GM23338 (cell line): ENCODE data around the gene CST9. TPM values are rescaled to one million over a fixed set of nuclear protein-coding genes. Genes with fewer than 3 reads are reported as not detected.

Experiments
- ATAC-seq: fragments of 200-7000 bp; cut with Tn5 transposase; 3 replicates; pipeline ENCODE4 v1.9.1; 2020
- DNase-seq: peaks from one replicate; pipeline ENCODE4 v3.0.0-alpha.2; 2015; ENCODE audit warnings: low spot score
- H2AFZ ChIP-seq: fragments of 200-600 bp; sonication (generic); 2 replicates; pipeline ENCODE4 v1.8.0; 2016; ENCODE audit warnings: antibody characterized with exemption, mild to moderate bottlenecking, moderate library complexity
- H3F3A ChIP-seq: fragments of 200-600 bp; sonication (generic); replicated peaks from 2 replicates; pipeline ENCODE4 v1.8.0; 2017; ENCODE audit warnings: antibody characterized with exemption, mixed run types, low read depth
- H3K27ac ChIP-seq: fragments of 200-600 bp; sonication (generic); 2 replicates; pipeline ENCODE4 v1.6.1; 2016; ENCODE audit warnings: low read depth
- H3K27me3 ChIP-seq: fragments of 200-600 bp; sonication (generic); 2 replicates; pipeline ENCODE4 v1.8.0; 2016; ENCODE audit warnings: mild to moderate bottlenecking, mixed run types, moderate library complexity; ENCODE audit not compliant: insufficient read depth
- H3K36me3 ChIP-seq: fragments of 200-600 bp; sonication (generic); 2 replicates; pipeline ENCODE4 v1.8.0; 2016; ENCODE audit warnings: mild to moderate bottlenecking; ENCODE audit not compliant: insufficient read depth
- H3K4me1 ChIP-seq: fragments of 200-600 bp; sonication (generic); 2 replicates; pipeline ENCODE4 v1.8.0; 2016; ENCODE audit warnings: mild to moderate bottlenecking, moderate library complexity; ENCODE audit not compliant: insufficient read depth
- H3K4me2 ChIP-seq: fragments of 200-600 bp; sonication (generic); 2 replicates; pipeline ENCODE4 v1.7.1; 2017; ENCODE audit warnings: mixed run types
- H3K4me3 ChIP-seq: fragments of 200-600 bp; sonication (generic); 2 replicates; pipeline ENCODE4 v1.6.1; 2016; ENCODE audit warnings: mixed run types
- H3K79me2 ChIP-seq: fragments of 200-600 bp; sonication (generic); replicated peaks from 2 replicates; pipeline ENCODE4 v1.8.0; 2017; ENCODE audit warnings: mild to moderate bottlenecking; ENCODE audit not compliant: insufficient read depth
- H3K9me2 ChIP-seq: fragments of 200-600 bp; sonication (generic); 2 replicates; pipeline ENCODE4 v1.8.0; 2017; ENCODE audit not compliant: insufficient read depth
- H4K20me1 ChIP-seq: fragments of 200-600 bp; sonication (generic); replicated peaks from 2 replicates; pipeline ENCODE4 v1.8.0; 2017; ENCODE audit warnings: mild to moderate bottlenecking; ENCODE audit not compliant: insufficient read depth
- H3K27ac Mint-ChIP-seq: 2 replicates; pipeline ENCODE4 v1.8.0; 2020; ENCODE audit warnings: inconsistent platforms, mild to moderate bottlenecking, moderate library complexity, mixed read lengths
- H3K27me3 Mint-ChIP-seq: 3 replicates; pipeline ENCODE4 v1.8.0; 2022; ENCODE audit warnings: low read depth, mild to moderate bottlenecking, moderate library complexity, mixed read lengths, inconsistent platforms; ENCODE audit not compliant: insufficient read depth, poor library complexity
- H3K36me3 Mint-ChIP-seq: 3 replicates; pipeline ENCODE4 v1.8.0; 2021; ENCODE audit warnings: low read depth, mild to moderate bottlenecking, inconsistent platforms, moderate library complexity, mixed read lengths
- H3K4me1 Mint-ChIP-seq: 3 replicates; pipeline ENCODE4 v1.8.0; 2020; ENCODE audit warnings: mild to moderate bottlenecking, inconsistent platforms, mixed read lengths
- H3K4me3 Mint-ChIP-seq: 3 replicates; pipeline ENCODE4 v1.8.0; 2021; ENCODE audit warnings: moderate library complexity, mild to moderate bottlenecking, inconsistent platforms, mixed read lengths
- H3K9me3 Mint-ChIP-seq: 3 replicates; pipeline ENCODE4 v1.8.0; 2020; ENCODE audit warnings: moderate library complexity, mild to moderate bottlenecking, inconsistent platforms, mixed read lengths
- CREB1 ChIP-seq: fragments of 250-450 bp; sonication (Bioruptor Pico); IDR thresholded peaks from 2 replicates; pipeline ENCODE4 v1.5.0; 2020; ENCODE audit warnings: low read depth, mild to moderate bottlenecking, moderate library complexity
- ETS1 ChIP-seq: IDR thresholded peaks from 2 replicates; pipeline ENCODE4 v1.6.1; 2016; ENCODE audit warnings: antibody characterized with exemption
- EZH2 ChIP-seq: fragments of 200-600 bp; sonication (generic); IDR thresholded peaks from one replicate; pipeline ENCODE4 v1.8.0; 2017; ENCODE audit warnings: antibody characterized with exemption, mild to moderate bottlenecking, low read depth; ENCODE audit not compliant: unreplicated experiment
- EZH2phosphoT487 ChIP-seq: fragments of 200-600 bp; sonication (generic); IDR thresholded peaks from one replicate; pipeline ENCODE4 v1.8.1; 2018; ENCODE audit warnings: antibody characterized with exemption; ENCODE audit not compliant: unreplicated experiment
- JUNB ChIP-seq: IDR thresholded peaks from one replicate; pipeline ENCODE4 v1.6.1; 2016; ENCODE audit warnings: antibody characterized with exemption; ENCODE audit not compliant: unreplicated experiment
- NANOG ChIP-seq: IDR thresholded peaks from 2 replicates; pipeline ENCODE4 v1.6.1; 2016; ENCODE audit warnings: antibody characterized with exemption, borderline replicate concordance
- POLR2AphosphoS5 ChIP-seq: IDR thresholded peaks from 2 replicates; pipeline ENCODE4 v1.6.1; 2016; ENCODE audit warnings: antibody characterized with exemption, low read depth
- REST ChIP-seq: IDR thresholded peaks from one replicate; pipeline ENCODE4 v1.6.1; 2018; ENCODE audit warnings: antibody characterized with exemption; ENCODE audit not compliant: unreplicated experiment
- STAT1 ChIP-seq: IDR thresholded peaks from one replicate; pipeline ENCODE4 v1.6.1; 2016; ENCODE audit warnings: antibody characterized with exemption; ENCODE audit not compliant: unreplicated experiment
- ZNF114 ChIP-seq: fragments of 250-450 bp; sonication (Bioruptor Pico); IDR thresholded peaks from 2 replicates; pipeline ENCODE4 v1.5.0; 2020; ENCODE audit warnings: mild to moderate bottlenecking, moderate library complexity
- ZNF331 ChIP-seq: fragments of 250-450 bp; sonication (Bioruptor Pico); IDR thresholded peaks from 2 replicates; pipeline ENCODE4 v1.5.0; 2020; ENCODE audit warnings: low read depth, mild to moderate bottlenecking, moderate library complexity
- polyA plus RNA-seq: library from polyadenylated mRNA; unstranded; fragments of >200 nt; fragmentation: Nextera tagmentation; extraction: Ambion mirVana; gene quantifications from 2 replicates; pipeline ENCODE4 v1.2.1, GENCODE V29; 2016
- total RNA-seq: library from RNA; depleted of rRNA; stranded (reverse); fragments of >200 nt; shearing (Covaris generic); gene quantifications from 2 replicates; pipeline ENCODE4 v1.2.3, GENCODE V29; 2014
- TF ChIP-seq, protein P1 (sequence below): fragments of 250-450 bp; sonication (Bioruptor Pico); IDR thresholded peaks from 2 replicates; pipeline ENCODE4 v1.5.0; 2020; ENCODE audit warnings: mild to moderate bottlenecking, moderate library complexity
- TF ChIP-seq, protein P2 (sequence below), 2 experiments: fragments of 200-600 bp in 1 of 2; sonication (generic) in 1 of 2; conservative IDR thresholded peaks; 2 replicates each; pipeline versions ENCODE4 v1.5.1 to v1.6.1; 2016 to 2017; ENCODE audit warnings: antibody characterized with exemption in 2 of 2, low read depth in 2 of 2, mild to moderate bottlenecking in 2 of 2, moderate library complexity in 1 of 2

The CST9 gene
- total and polyA plus RNA-seq, 2 experiments from 2014 or later = not detected

DNA sequence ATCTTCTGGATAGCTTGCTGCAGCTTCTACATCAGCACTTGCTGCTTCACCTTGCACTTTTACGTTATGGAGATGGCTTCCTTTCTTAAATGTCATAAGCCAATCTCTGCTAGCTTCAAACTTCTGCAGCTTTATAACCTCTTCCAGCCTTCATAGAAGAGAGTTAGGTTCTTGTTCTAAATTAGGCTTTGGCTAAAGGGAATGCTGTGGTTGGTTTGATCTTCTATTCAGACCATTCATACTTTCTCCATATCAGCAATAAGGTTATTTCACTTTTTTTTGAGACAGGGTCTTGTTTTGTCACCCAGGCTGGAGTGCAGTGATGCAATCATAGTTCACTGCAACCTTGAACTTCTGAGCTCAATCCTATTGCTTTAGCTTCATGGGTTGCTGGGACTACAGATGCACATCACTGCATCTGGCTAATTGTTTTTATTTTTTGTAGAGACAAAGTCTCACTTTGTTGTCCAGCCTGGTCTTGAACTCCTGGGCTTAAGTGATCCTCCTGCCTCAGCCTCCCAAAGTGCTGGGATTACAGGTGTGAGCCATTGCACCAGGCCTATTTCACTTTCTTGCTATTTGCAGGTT is 44.2 kb upstream of the CST9 start:
- Mint-ChIP-seq H3K27me3 (peaks cover 4% of the 10 kb centered on the region), H3K4me1 (no peaks in the 10 kb centered on the region), H3K9me3 (no peaks in the 10 kb centered on the region; the same call in 2 of the 3 replicates), H3K36me3 (no peaks in the 10 kb centered on the region), H3K27ac (no peak overlapping the region), H3K4me3 (no peak overlapping the region)
- TF ChIP-seq REST (no peak), CREB1 (CRISPR knock-in tag) (no peak), POLR2AphosphoS5 (no peak), ETS1 (no peak), EZH2 (no peak), NANOG (no peak), STAT1 (no peak), EZH2phosphoT487 (no peak), ZNF331 (no peak), ZNF114 (CRISPR knock-in tag) (no peak), JUNB (no peak)
- TF ChIP-seq, protein P1, sequence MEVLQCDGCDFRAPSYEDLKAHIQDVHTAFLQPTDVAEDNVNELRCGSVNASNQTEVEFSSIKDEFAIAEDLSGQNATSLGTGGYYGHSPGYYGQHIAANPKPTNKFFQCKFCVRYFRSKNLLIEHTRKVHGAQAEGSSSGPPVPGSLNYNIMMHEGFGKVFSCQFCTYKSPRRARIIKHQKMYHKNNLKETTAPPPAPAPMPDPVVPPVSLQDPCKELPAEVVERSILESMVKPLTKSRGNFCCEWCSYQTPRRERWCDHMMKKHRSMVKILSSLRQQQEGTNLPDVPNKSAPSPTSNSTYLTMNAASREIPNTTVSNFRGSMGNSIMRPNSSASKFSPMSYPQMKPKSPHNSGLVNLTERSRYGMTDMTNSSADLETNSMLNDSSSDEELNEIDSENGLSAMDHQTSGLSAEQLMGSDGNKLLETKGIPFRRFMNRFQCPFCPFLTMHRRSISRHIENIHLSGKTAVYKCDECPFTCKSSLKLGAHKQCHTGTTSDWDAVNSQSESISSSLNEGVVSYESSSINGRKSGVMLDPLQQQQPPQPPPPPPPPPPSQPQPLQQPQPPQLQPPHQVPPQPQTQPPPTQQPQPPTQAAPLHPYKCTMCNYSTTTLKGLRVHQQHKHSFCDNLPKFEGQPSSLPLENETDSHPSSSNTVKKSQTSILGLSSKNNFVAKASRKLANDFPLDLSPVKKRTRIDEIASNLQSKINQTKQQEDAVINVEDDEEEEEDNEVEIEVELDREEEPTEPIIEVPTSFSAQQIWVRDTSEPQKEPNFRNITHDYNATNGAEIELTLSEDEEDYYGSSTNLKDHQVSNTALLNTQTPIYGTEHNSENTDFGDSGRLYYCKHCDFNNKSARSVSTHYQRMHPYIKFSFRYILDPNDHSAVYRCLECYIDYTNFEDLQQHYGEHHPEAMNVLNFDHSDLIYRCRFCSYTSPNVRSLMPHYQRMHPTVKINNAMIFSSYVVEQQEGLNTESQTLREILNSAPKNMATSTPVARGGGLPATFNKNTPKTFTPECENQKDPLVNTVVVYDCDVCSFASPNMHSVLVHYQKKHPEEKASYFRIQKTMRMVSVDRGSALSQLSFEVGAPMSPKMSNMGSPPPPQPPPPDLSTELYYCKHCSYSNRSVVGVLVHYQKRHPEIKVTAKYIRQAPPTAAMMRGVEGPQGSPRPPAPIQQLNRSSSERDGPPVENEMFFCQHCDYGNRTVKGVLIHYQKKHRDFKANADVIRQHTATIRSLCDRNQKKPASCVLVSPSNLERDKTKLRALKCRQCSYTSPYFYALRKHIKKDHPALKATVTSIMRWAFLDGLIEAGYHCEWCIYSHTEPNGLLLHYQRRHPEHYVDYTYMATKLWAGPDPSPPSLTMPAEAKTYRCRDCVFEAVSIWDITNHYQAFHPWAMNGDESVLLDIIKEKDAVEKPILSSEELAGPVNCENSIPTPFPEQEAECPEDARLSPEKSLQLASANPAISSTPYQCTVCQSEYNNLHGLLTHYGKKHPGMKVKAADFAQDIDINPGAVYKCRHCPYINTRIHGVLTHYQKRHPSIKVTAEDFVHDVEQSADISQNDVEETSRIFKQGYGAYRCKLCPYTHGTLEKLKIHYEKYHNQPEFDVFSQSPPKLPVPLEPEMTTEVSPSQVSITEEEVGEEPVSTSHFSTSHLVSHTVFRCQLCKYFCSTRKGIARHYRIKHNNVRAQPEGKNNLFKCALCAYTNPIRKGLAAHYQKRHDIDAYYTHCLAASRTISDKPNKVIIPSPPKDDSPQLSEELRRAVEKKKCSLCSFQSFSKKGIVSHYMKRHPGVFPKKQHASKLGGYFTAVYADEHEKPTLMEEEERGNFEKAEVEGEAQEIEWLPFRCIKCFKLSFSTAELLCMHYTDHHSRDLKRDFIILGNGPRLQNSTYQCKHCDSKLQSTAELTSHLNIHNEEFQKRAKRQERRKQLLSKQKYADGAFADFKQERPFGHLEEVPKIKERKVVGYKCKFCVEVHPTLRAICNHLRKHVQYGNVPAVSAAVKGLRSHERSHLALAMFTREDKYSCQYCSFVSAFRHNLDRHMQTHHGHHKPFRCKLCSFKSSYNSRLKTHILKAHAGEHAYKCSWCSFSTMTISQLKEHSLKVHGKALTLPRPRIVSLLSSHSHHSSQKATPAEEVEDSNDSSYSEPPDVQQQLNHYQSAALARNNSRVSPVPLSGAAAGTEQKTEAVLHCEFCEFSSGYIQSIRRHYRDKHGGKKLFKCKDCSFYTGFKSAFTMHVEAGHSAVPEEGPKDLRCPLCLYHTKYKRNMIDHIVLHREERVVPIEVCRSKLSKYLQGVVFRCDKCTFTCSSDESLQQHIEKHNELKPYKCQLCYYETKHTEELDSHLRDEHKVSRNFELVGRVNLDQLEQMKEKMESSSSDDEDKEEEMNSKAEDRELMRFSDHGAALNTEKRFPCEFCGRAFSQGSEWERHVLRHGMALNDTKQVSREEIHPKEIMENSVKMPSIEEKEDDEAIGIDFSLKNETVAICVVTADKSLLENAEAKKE = no peak
- TF ChIP-seq, protein P2, sequence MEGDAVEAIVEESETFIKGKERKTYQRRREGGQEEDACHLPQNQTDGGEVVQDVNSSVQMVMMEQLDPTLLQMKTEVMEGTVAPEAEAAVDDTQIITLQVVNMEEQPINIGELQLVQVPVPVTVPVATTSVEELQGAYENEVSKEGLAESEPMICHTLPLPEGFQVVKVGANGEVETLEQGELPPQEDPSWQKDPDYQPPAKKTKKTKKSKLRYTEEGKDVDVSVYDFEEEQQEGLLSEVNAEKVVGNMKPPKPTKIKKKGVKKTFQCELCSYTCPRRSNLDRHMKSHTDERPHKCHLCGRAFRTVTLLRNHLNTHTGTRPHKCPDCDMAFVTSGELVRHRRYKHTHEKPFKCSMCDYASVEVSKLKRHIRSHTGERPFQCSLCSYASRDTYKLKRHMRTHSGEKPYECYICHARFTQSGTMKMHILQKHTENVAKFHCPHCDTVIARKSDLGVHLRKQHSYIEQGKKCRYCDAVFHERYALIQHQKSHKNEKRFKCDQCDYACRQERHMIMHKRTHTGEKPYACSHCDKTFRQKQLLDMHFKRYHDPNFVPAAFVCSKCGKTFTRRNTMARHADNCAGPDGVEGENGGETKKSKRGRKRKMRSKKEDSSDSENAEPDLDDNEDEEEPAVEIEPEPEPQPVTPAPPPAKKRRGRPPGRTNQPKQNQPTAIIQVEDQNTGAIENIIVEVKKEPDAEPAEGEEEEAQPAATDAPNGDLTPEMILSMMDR (conservative IDR thresholded peaks at IDR 0.05; ENCODE audit: low read depth in 2 of 2) = no peak
- no peaks in the 10 kb centered on the region for H3K9me2 ChIP-seq
- H3K27me3 ChIP-seq = no peaks in the 10 kb centered on the region
- no peaks in the 10 kb centered on the region for H3K79me2 ChIP-seq
- no peaks in the 10 kb centered on the region for H4K20me1 ChIP-seq
- H3K4me2 ChIP-seq = no peak overlapping the region
- no peak overlapping the region for H2AFZ ChIP-seq
- no peak overlapping the region for H3K27ac ChIP-seq
- ATAC-seq (no peak), DNase-seq (no peak)
- H3F3A ChIP-seq = no peaks in the 10 kb centered on the region
- no peaks in the 10 kb centered on the region for H3K36me3 ChIP-seq
- H3K4me3 ChIP-seq = no peak overlapping the region
- H3K4me1 ChIP-seq = no peaks in the 10 kb centered on the region
